NCI-H2081 (cell line): ENCODE measurements around the gene TM9SF3.

Experiments
- DNase-seq, 2 experiments: peaks; one replicate each; lab custom pipeline; 2025; lab: John Stamatoyannopoulos, UW

Gene TM9SF3

GRCh38 chr10:96470116-96470743 lies 116.6 kb downstream of the TM9SF3 start:
- peak in 1 of 2 experiments; percentile 5 for DNase-seq

GRCh38 chr10:96468845-96469244 lies 118.0 kb downstream of the TM9SF3 start:
- DNase-seq: no peak
